LNCAP (cell line): ENCODE results near the gene EFTUD2.

Experiments used
- TF ChIP-seq, protein P1 (sequence below): fragments of 450-650 bp; IDR thresholded peaks from 2 replicates; pipeline ENCODE4 v1.5.1; 2017; ENCODE audit warnings: mild to moderate bottlenecking

The EFTUD2 gene

GRCh38 chr17:44831371-44831770 is 67.9 kb downstream of the EFTUD2 start:
- TF ChIP-seq, protein P1, sequence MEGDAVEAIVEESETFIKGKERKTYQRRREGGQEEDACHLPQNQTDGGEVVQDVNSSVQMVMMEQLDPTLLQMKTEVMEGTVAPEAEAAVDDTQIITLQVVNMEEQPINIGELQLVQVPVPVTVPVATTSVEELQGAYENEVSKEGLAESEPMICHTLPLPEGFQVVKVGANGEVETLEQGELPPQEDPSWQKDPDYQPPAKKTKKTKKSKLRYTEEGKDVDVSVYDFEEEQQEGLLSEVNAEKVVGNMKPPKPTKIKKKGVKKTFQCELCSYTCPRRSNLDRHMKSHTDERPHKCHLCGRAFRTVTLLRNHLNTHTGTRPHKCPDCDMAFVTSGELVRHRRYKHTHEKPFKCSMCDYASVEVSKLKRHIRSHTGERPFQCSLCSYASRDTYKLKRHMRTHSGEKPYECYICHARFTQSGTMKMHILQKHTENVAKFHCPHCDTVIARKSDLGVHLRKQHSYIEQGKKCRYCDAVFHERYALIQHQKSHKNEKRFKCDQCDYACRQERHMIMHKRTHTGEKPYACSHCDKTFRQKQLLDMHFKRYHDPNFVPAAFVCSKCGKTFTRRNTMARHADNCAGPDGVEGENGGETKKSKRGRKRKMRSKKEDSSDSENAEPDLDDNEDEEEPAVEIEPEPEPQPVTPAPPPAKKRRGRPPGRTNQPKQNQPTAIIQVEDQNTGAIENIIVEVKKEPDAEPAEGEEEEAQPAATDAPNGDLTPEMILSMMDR, result no peak

DNA sequence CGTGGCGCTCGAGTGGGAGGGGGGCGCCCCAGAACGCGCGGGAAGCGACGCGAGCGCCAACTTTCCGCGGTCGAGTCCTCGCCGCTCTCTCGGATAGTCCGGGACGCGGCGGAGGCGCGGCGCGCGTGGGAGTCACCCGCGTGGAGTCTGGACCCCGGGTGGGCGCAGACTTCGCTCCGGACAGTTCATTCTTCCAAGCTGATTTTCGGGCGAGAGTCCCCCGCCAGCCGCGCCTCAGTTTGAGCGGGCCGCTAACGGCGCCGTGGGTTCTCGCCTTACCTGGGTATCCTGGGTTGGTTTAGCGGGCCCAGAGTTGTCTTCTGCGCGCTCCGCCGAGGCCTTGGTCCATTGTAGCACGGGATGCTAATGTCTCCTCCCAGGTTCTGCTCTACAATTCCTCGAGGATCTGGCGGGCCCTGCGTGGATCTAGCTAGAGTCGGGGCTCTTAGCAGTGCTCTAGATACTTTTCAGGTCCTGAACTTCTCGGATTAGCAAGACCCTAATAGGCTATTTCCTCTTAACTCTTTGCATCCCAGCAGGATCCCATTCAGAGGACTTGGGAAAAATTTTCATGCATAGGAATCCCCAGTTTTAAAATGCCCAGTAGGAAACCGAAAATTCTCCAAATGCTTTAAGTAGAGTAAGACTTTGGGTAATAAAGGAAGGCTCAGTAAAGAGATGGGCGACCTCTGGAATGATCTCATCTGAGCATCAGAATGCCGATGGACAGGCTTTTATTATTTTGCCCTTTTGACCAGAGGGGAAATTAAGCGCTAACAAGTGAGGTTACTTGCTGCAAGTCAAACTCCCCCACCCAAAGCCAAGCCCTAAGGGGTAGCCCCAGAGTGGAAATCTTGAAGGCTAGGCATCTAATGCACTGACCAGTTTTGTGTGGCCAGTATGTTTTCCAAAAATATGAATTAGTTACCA is 68.6 kb downstream of the EFTUD2 start:
- TF ChIP-seq, protein P1, result no peak

DNA sequence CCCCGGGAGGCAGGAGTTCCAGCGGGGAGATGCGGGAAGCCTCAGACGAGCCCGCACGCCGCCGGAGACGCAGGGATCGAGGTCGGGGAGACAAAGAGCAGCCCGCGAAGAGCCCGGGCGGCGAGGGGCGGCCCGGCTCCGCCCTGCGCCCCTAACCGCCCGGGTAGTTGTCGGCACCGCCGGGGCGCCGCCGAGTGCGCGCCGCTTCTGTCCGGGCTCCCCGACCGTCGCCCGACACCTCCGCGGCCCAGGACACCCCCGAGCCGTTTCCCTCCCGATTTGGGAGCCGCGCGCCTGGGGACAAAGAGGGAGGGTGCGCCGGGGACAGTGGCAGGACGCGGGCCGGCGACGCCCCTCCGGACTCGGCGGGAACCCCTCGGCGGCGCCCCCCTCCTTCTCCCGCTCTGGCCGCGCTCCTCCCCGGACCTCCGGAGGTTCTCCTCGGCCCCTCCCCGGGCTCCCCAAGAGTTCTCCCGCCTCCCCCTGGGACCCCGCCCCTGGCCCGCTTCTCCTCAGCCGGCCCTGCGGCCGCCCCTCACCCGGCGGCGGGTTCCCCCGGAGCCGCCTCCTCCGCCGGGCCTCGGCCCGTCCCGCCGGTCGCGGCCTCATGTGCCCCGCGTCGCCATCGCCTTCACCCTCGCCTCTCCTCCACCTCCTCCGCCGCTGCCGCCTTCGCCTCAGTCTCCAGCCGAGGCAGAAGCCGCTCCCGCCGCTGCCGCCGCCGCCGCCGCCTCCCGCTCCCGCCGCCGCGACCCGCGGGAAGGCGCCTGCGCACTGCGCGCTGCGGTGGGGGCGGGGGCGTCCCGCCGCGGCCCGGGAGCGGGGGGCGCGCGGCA is 69.5 kb downstream of the EFTUD2 start, which contains the start of gene GJC1:
Gene GJC1 (minus strand): TSS at position 765 of the 836 bp plus-strand sequence. CDS start 24,470 bp downstream, outside the sequence.
- TF ChIP-seq, protein P1, result no peak

- TF ChIP-seq, protein P1, result no peak
These were observed 70.2 kb downstream of the EFTUD2 start for GRCh38 chr17:44828919-44829522.

DNA sequence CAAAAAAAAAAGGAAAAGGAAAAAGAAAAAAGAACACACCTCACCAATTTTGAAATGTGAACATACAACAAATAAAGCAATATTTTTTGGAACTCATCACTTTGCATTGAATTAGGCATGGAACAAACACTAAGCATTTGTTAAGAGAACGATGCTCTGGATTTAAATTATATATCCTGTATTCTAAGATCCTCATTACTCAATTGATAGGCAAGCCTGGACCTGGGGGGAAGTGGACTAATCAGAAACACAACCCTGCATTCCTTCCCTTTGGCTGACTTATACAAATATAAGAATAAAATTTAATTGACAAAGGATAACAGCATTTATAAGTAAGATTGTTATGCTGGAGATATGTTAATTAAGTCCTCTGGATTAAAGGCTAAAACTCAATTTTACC is 71.4 kb downstream of the EFTUD2 start:
- TF ChIP-seq, protein P1, result no peak

GRCh38 chr17:44826123-44826790 is 73.0 kb downstream of the EFTUD2 start:
- TF ChIP-seq, protein P1, result no peak
